Body of pancreas (tissue), 4 donors: Measurements from ENCODE around the gene CFAP68. TPM values are rescaled to one million over a fixed set of nuclear protein-coding genes. Genes with fewer than 3 reads are reported as not detected.
A peak's percentile ranks its signal among the peaks of the same experiment; 100 is the strongest.

Experiments
- ATAC-seq: fragments of 150-250 bp; one replicate; pipeline ENCODE4 v1.9.1; 2016
- DNase-seq, 4 donors: peaks; one replicate each; pipeline ENCODE4 v3.0.0-alpha.2; 2019
- H3K27ac ChIP-seq, 4 donors: fragments of 200-600 bp; sonication (generic); 1 replicate in 3 of 4; 2 replicates in 1 of 4; pipeline versions ENCODE4 v1.5.1 to v1.6.1; 2016 to 2019; ENCODE audit warnings: mild to moderate bottlenecking in 1 of 4, mixed read lengths in 1 of 4, moderate library complexity in 1 of 4
- H3K27me3 ChIP-seq, 2 donors: fragments of 200-600 bp; sonication (generic); one replicate each; pipeline ENCODE4 v1.6.0; 2016; ENCODE audit warnings: mild to moderate bottlenecking in 1 of 2
- H3K36me3 ChIP-seq, 2 donors: fragments of 200-600 bp; sonication (generic); replicated peaks in 1 of 2; 2 replicates each; pipeline ENCODE4 v1.5.1; 2016; ENCODE audit warnings: low read depth in 2 of 2; ENCODE audit not compliant: insufficient read depth in 1 of 2
- H3K4me1 ChIP-seq: fragments of 200-600 bp; sonication (generic); one replicate; pipeline ENCODE4 v1.6.0; 2016
- H3K4me3 ChIP-seq, 2 donors: fragments of 200-600 bp; sonication (generic); 1 replicate in 1 of 2; 2 replicates in 1 of 2; pipeline ENCODE4 v1.5.1; 2016 to 2019
- H3K9me3 ChIP-seq, 3 donors: fragments of 200-600 bp; sonication (generic); 1 replicate in 2 of 3; 2 replicates in 1 of 3; pipeline ENCODE4 v1.5.1; 2016
- POLR2A ChIP-seq, 3 donors: fragments of 450-650 bp; IDR thresholded peaks; one replicate each; pipeline ENCODE4 v1.6.1; 2016; ENCODE audit warnings: antibody characterized with exemption in 3 of 3, mild to moderate bottlenecking in 2 of 3
- WGBS, 2 donors: methylation state at CpG; one replicate each; pipeline ENCODE4 v1.1.5; 2017; 5-methylcytosine and 5-hydroxymethylcytosine counted together
- intact Hi-C: fragments of 100-400 bp; cut with DNase I; formaldehyde crosslinking; loops from one replicate; pipeline ENCODE4 v1.15.1; 2023
- total RNA-seq, 2 donors: library from RNA; depleted of rRNA; stranded (reverse); fragments of >200 nt; gene quantifications; one replicate each; pipeline ENCODE4 v1.1.0, GENCODE V29; 2016
- TF ChIP-seq, protein P1 (sequence below), 7 experiments: fragments of 450-650 bp in 4 of 7; fragments of 200-600 bp in 3 of 7; sonication (generic) in 3 of 7; IDR thresholded peaks; one replicate each; pipeline ENCODE4 v1.5.1; 2016 to 2019; ENCODE audit warnings: antibody characterized with exemption in 7 of 7

Gene CFAP68
- total RNA-seq, 2 donors from 2014 or later = 7.8 to 31.6 TPM

- peaks cover 0 to 2% of the 10 kb centered on the region in 2 donors for H3K36me3 ChIP-seq
- intact Hi-C loops = no loop called here
- DNase-seq = peak; percentile 80 to 88 (median 81)
- no peaks in the 10 kb centered on the region for H3K27me3 ChIP-seq
- H3K4me1 ChIP-seq = peaks cover 17% of the 10 kb centered on the region
- H3K9me3 ChIP-seq = no peaks in the 10 kb centered on the region
- 0 to 2% methylated on average over 18 to 48 of the region's 51 CpGs for WGBS, 2 donors
- TF ChIP-seq POLR2A (IDR thresholded peaks at IDR 0.05) = peak; percentile 38 to 73 (median 64)
- TF ChIP-seq, protein P1, sequence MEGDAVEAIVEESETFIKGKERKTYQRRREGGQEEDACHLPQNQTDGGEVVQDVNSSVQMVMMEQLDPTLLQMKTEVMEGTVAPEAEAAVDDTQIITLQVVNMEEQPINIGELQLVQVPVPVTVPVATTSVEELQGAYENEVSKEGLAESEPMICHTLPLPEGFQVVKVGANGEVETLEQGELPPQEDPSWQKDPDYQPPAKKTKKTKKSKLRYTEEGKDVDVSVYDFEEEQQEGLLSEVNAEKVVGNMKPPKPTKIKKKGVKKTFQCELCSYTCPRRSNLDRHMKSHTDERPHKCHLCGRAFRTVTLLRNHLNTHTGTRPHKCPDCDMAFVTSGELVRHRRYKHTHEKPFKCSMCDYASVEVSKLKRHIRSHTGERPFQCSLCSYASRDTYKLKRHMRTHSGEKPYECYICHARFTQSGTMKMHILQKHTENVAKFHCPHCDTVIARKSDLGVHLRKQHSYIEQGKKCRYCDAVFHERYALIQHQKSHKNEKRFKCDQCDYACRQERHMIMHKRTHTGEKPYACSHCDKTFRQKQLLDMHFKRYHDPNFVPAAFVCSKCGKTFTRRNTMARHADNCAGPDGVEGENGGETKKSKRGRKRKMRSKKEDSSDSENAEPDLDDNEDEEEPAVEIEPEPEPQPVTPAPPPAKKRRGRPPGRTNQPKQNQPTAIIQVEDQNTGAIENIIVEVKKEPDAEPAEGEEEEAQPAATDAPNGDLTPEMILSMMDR (IDR thresholded peaks at IDR 0.05) = peak in 3 of 7 experiments; percentile 34 to 46 (median 46)
- peak within 1 kb of the TSS; percentile 84 to 92 (median 88) for H3K27ac ChIP-seq
- ATAC-seq = peak; percentile 88
- H3K4me3 ChIP-seq = peak within 1 kb of the TSS; percentile 67 to 86
Observed at GRCh38 chr11:111870886-111871692, 8.3 kb upstream of the CFAP68 start, which contains the start of gene ALG9. Gene ALG9, minus strand, starts transcription at chr11:111871581. Its CDS starts 99 bp downstream, at chr11:111871482.

- Histone ChIP-seq H3K36me3 (peaks cover 0 to 2% of the 10 kb centered on the region in 2 donors), H3K4me3 (peak overlapping the region; percentile 67 to 86), H3K4me1 (peaks cover 17% of the 10 kb centered on the region), H3K27ac (peak overlapping the region; percentile 84 to 92 (median 88)), H3K9me3 (no peaks in the 10 kb centered on the region), H3K27me3 (no peaks in the 10 kb centered on the region)
- ATAC-seq (no peak), DNase-seq (no peak)
- 44 to 50% methylated on average over 5 of the region's 5 CpGs for WGBS, 2 donors
- TF ChIP-seq, protein P1 (IDR thresholded peaks at IDR 0.05) = no peak
- TF ChIP-seq POLR2A (IDR thresholded peaks at IDR 0.05) = no peak
- intact Hi-C loops = no loop called here
Observed at GRCh38 chr11:111871693-111872161, 7.6 kb upstream of the CFAP68 start.

DNA sequence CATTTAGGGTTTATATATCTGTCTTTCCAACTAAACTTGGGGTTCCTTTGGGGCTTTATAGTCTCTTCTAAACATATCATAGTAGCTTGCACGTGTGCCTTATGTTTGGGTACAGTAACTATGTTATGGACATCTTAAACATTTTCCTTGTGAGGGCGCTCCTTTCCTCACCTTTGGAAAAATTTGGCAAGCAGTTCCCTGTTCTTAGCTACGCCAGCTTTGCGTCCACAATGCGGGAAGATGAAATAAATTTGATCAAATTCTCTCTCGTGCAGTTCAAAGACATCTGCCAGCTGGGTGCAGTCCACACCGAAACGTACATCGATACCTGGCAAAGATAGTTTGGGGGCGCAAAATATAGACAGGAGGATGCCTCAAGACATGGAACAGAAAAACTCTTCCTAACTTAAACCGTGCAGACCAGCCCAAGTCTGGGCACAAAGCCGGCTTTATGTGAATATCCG is 924 bp upstream of the CFAP68 start:
- Histone ChIP-seq H3K4me1 (peaks cover 9% of the 10 kb centered on the region), H3K36me3 (no peaks in the 10 kb centered on the region), H3K9me3 (no peaks in the 10 kb centered on the region), H3K27ac (peak overlapping the region; percentile 90 to 97 (median 97)), H3K27me3 (no peaks in the 10 kb centered on the region), H3K4me3 (peak overlapping the region; percentile 47 to 49)
- 0 to 1% methylated on average over 12 to 13 of the region's 13 CpGs for WGBS, 2 donors
- DNase-seq (no peak), ATAC-seq (peak; percentile 3)
- intact Hi-C loops = no loop called here
- TF ChIP-seq, protein P1 (IDR thresholded peaks at IDR 0.05) = no peak

- Histone ChIP-seq H3K4me1 (peaks cover 9% of the 10 kb centered on the region), H3K27ac (peak overlapping the region; percentile 90 to 97 (median 97)), H3K9me3 (no peaks in the 10 kb centered on the region), H3K4me3 (peak overlapping the region; percentile 20 to 47), H3K36me3 (no peaks in the 10 kb centered on the region), H3K27me3 (no peaks in the 10 kb centered on the region)
- intact Hi-C loops = no loop called here
- DNase-seq (no peak), ATAC-seq (no peak)
- TF ChIP-seq, protein P1 (IDR thresholded peaks at IDR 0.05) = no peak
- no peak for TF ChIP-seq POLR2A (IDR thresholded peaks at IDR 0.05)
- 21 to 22% methylated on average over 6 of the region's 6 CpGs for WGBS, 2 donors
Observed at GRCh38 chr11:111879637-111879960, 258 bp downstream of the CFAP68 start.
